ENCODE data around the gene PLBD2. TPM values are rescaled to one million over a fixed set of nuclear protein-coding genes. Genes with fewer than 3 reads are reported as not detected.

PLBD2 gene
- 10 to 100 TPM; 15.5 to 19.3 (median 18.6) TPM for polyA plus RNA-seq (ENCODE audit: insufficient read length in 3 of 3)
- long read RNA-seq, donor 1, full-length matches to known transcripts = 1 of 1 reads
- long read RNA-seq, donor 1, partial matches to known transcripts = 0 of 1 reads
- long read RNA-seq, donor 1, other reads (novel, unspliced or antisense) = 0 of 1 reads
- long read RNA-seq, donor 2, full-length matches to known transcripts = 3 of 9 reads
- long read RNA-seq, donor 2, partial matches to known transcripts = 6 of 9 reads
- long read RNA-seq, donor 2, other reads (novel, unspliced or antisense) = 0 of 9 reads
- long read RNA-seq, donor 3, full-length matches to known transcripts = 2 of 2 reads
- long read RNA-seq, donor 3, partial matches to known transcripts = 0 of 2 reads
- long read RNA-seq, donor 3, other reads (novel, unspliced or antisense) = 0 of 2 reads
- long read RNA-seq, donor 4 = 0 reads
- long read RNA-seq, donor 5 = 0 reads
- long read RNA-seq, donor 6, full-length matches to known transcripts = 4 of 4 reads
- long read RNA-seq, donor 6, partial matches to known transcripts = 0 of 4 reads
- long read RNA-seq, donor 6, other reads (novel, unspliced or antisense) = 0 of 4 reads
- long read RNA-seq, donor 7, full-length matches to known transcripts = 2 of 2 reads
- long read RNA-seq, donor 7, partial matches to known transcripts = 0 of 2 reads
- long read RNA-seq, donor 7, other reads (novel, unspliced or antisense) = 0 of 2 reads
- long read RNA-seq, donor 8, full-length matches to known transcripts = 5 of 5 reads
- long read RNA-seq, donor 8, partial matches to known transcripts = 0 of 5 reads
- long read RNA-seq, donor 8, other reads (novel, unspliced or antisense) = 0 of 5 reads
- long read RNA-seq, donor 9, full-length matches to known transcripts = 2 of 2 reads
- long read RNA-seq, donor 9, partial matches to known transcripts = 0 of 2 reads
- long read RNA-seq, donor 9, other reads (novel, unspliced or antisense) = 0 of 2 reads
- long read RNA-seq, donor 10 = 0 reads
- long read RNA-seq, donor 11, full-length matches to known transcripts = 1 of 1 reads
- long read RNA-seq, donor 11, partial matches to known transcripts = 0 of 1 reads
- long read RNA-seq, donor 11, other reads (novel, unspliced or antisense) = 0 of 1 reads
- long read RNA-seq, donor 12, full-length matches to known transcripts = 1 of 1 reads
- long read RNA-seq, donor 12, partial matches to known transcripts = 0 of 1 reads
- long read RNA-seq, donor 12, other reads (novel, unspliced or antisense) = 0 of 1 reads
- long read RNA-seq, donor 13 = 0 reads
- long read RNA-seq, donor 14, full-length matches to known transcripts = 1 of 1 reads
- long read RNA-seq, donor 14, partial matches to known transcripts = 0 of 1 reads
- long read RNA-seq, donor 14, other reads (novel, unspliced or antisense) = 0 of 1 reads
- long read RNA-seq, donor 15, full-length matches to known transcripts = 1 of 1 reads
- long read RNA-seq, donor 15, partial matches to known transcripts = 0 of 1 reads
- long read RNA-seq, donor 15, other reads (novel, unspliced or antisense) = 0 of 1 reads
- long read RNA-seq, donor 16, full-length matches to known transcripts = 9 of 9 reads
- long read RNA-seq, donor 16, partial matches to known transcripts = 0 of 9 reads
- long read RNA-seq, donor 16, other reads (novel, unspliced or antisense) = 0 of 9 reads

- peak; percentile 72 to 93 (median 89) for DNase-seq (ENCODE audit: extremely low read depth in 1 of 11, low read depth in 9 of 11, low spot score in 4 of 11)
Observed at GRCh38 chr12:113358381-113359132, at the start of gene PLBD2. TSS of gene PLBD2 (plus strand) at chr12:113358587. CDS start at chr12:113358601, 14 bp downstream.

- no peak for DNase-seq (ENCODE audit: extremely low read depth in 1 of 11, low read depth in 9 of 11, low spot score in 4 of 11)
Observed at GRCh38 chr12:113310489-113310888, 47.9 kb upstream of the PLBD2 start.

GRCh38 chr12:113314121-113314529, 44.3 kb upstream of the PLBD2 start:
- no peak for DNase-seq (ENCODE audit: extremely low read depth in 1 of 11, low read depth in 9 of 11, low spot score in 4 of 11)

- DNase-seq (ENCODE audit: extremely low read depth in 1 of 11, low read depth in 9 of 11, low spot score in 4 of 11) = no peak
Observed at GRCh38 chr12:113315358-113315757, 43.0 kb upstream of the PLBD2 start.

- no peak for DNase-seq (ENCODE audit: extremely low read depth in 1 of 11, low read depth in 9 of 11, low spot score in 4 of 11)
Observed at GRCh38 chr12:113316155-113316554, 42.2 kb upstream of the PLBD2 start.

GRCh38 chr12:113317122-113317521, 41.3 kb upstream of the PLBD2 start:
- DNase-seq (ENCODE audit: extremely low read depth in 1 of 11, low read depth in 9 of 11, low spot score in 4 of 11) = no peak

- DNase-seq (ENCODE audit: extremely low read depth in 1 of 11, low read depth in 9 of 11, low spot score in 4 of 11) = no peak
Observed at GRCh38 chr12:113318046-113318656, 40.2 kb upstream of the PLBD2 start.

GRCh38 chr12:113318900-113319628, 39.3 kb upstream of the PLBD2 start:
- no peak for DNase-seq (ENCODE audit: extremely low read depth in 1 of 11, low read depth in 9 of 11, low spot score in 4 of 11)

GRCh38 chr12:113320401-113320800, 38.0 kb upstream of the PLBD2 start:
- no peak for DNase-seq (ENCODE audit: extremely low read depth in 1 of 11, low read depth in 9 of 11, low spot score in 4 of 11)

- DNase-seq (ENCODE audit: extremely low read depth in 1 of 11, low read depth in 9 of 11, low spot score in 4 of 11) = no peak
Observed at GRCh38 chr12:113322343-113322742, 36.0 kb upstream of the PLBD2 start.

GRCh38 chr12:113325916-113326315, 32.5 kb upstream of the PLBD2 start:
- peak in 2 of 11 donors; percentile 29 to 38 for DNase-seq (ENCODE audit: extremely low read depth in 1 of 11, low read depth in 9 of 11, low spot score in 4 of 11)

- no peak for DNase-seq (ENCODE audit: extremely low read depth in 1 of 11, low read depth in 9 of 11, low spot score in 4 of 11)
Observed at GRCh38 chr12:113326775-113327395, 31.5 kb upstream of the PLBD2 start.

- DNase-seq (ENCODE audit: extremely low read depth in 1 of 11, low read depth in 9 of 11, low spot score in 4 of 11) = no peak
Observed at GRCh38 chr12:113328368-113328889, 30.0 kb upstream of the PLBD2 start.

- DNase-seq (ENCODE audit: extremely low read depth in 1 of 11, low read depth in 9 of 11, low spot score in 4 of 11) = no peak
Observed at GRCh38 chr12:113329022-113329790, 29.2 kb upstream of the PLBD2 start.

GRCh38 chr12:113329791-113330417, 28.5 kb upstream of the PLBD2 start:
- no peak for DNase-seq (ENCODE audit: extremely low read depth in 1 of 11, low read depth in 9 of 11, low spot score in 4 of 11)
